Psoas muscle (tissue), 8 donors: ENCODE data around the gene TICRR. TPM values are rescaled to one million over a fixed set of nuclear protein-coding genes. Genes with fewer than 3 reads are reported as not detected.

Source experiments
- ATAC-seq, 4 donors: fragments of 200-7000 bp; cut with Tn5 transposase; one replicate each; pipeline ENCODE4 v1.9.1; 2020; ENCODE audit warnings: moderate library complexity in 3 of 4, mild to moderate bottlenecking in 2 of 4
- DNase-seq, 2 donors: peaks; one replicate each; pipeline ENCODE4 v3.0.0-alpha.2; 2020
- H3K27ac ChIP-seq: fragments of 200-600 bp; one replicate; pipeline ENCODE4 v1.8.0; 2022
- H3K27me3 ChIP-seq, 3 donors: fragments of 200-600 bp in 1 of 3; one replicate each; pipeline versions ENCODE4 v1.6.1 to v1.8.0; 2013 to 2022; ENCODE audit warnings: low read length in 2 of 3, mild to moderate bottlenecking in 2 of 3, moderate library complexity in 1 of 3; ENCODE audit not compliant: insufficient read depth in 3 of 3
- H3K36me3 ChIP-seq, 2 donors: fragments of 200-600 bp in 1 of 2; one replicate each; pipeline versions ENCODE4 v1.6.1 to v1.8.0; 2013 to 2022; ENCODE audit warnings: low read depth in 1 of 2, mild to moderate bottlenecking in 1 of 2, moderate library complexity in 1 of 2; ENCODE audit not compliant: insufficient read depth in 1 of 2
- H3K4me1 ChIP-seq: fragments of 200-600 bp; one replicate; pipeline ENCODE4 v1.8.0; 2022
- H3K4me3 ChIP-seq: fragments of 200-600 bp; one replicate; pipeline ENCODE4 v1.8.0; 2022; ENCODE audit warnings: mild to moderate bottlenecking
- H3K9me3 ChIP-seq: fragments of 200-600 bp; one replicate; pipeline ENCODE4 v1.8.0; 2022
- CTCF ChIP-seq: fragments of 200-600 bp; IDR thresholded peaks from one replicate; pipeline ENCODE4 v1.8.0; 2022; ENCODE audit warnings: antibody characterized with exemption
- WGBS, 3 donors: extraction: QIAGEN DNeasy Blood & Tissue Kit; methylation state at CpG; one replicate each; pipeline versions ENCODE4 v1.1.6 to v1.1.7; 2013; 5-methylcytosine and 5-hydroxymethylcytosine counted together
- intact Hi-C, 2 donors: fragments of 100-400 bp; cut with DNase I; formaldehyde crosslinking; loops; one replicate each; pipeline versions ENCODE4 v1.11.0 to v1.14.2; 2022
- polyA plus RNA-seq, 3 donors: library from polyadenylated mRNA; stranded (reverse); fragments of 200-250 nt; gene quantifications; one replicate each; pipeline ENCODE4 v1.2.3, GENCODE V29; 2013
- total RNA-seq, 4 donors: library from RNA; stranded (reverse); fragmentation: NEBNext Ultra II Directional in 2 of 4; extraction: Animal tissue kit (Norgen Biotek cat#: 25700) in 2 of 4; gene quantifications; one replicate each; pipeline versions ENCODE4 v1.2.1 to v1.2.4, GENCODE V29; 2021 to 2023
- donor health status: healthy with polysubstance abuse.
- donor health status: DM: no; HTN: no; CAD: no; lungs with moderate emphysema.
- donor health status: Bipolar disorder and iron deficiency.
- donor health status: healthy.
- donor health status: DM: yes; HTN: yes; CAD: no.
- donor health status: DM: no; HTN: no; CAD: no.
- donor health status: DM: no; HTN: no; CAD: no.
- donor health status: DM: yes; HTN: yes; CAD: no.

TICRR gene
- total and polyA plus RNA-seq, 7 donors: 0.01 to 0.04 (median 0.04) TPM; not detected in 4

GRCh38 chr15:89631902-89632264, 56.6 kb downstream of the TICRR start:
- 84 to 92% (median 84%) methylated on average over 10 of the region's 10 CpGs for WGBS, 3 donors
- TF ChIP-seq CTCF: no peak
- no peak overlapping the region for H3K27ac ChIP-seq
- intact Hi-C loops: no loop called here
- H3K27me3 ChIP-seq: no peaks in the 10 kb centered on the region
- H3K9me3 ChIP-seq: no peaks in the 10 kb centered on the region
- DNase-seq (no peak), ATAC-seq (no peak)
- H3K4me1 ChIP-seq: no peaks in the 10 kb centered on the region
- H3K4me3 ChIP-seq: no peak overlapping the region
- peaks cover 0 to 3% of the 10 kb centered on the region in 2 donors for H3K36me3 ChIP-seq

- no peak for ATAC-seq
- Histone ChIP-seq H3K9me3 (no peaks in the 10 kb centered on the region), H3K27me3 (no peaks in the 10 kb centered on the region), H3K4me1 (no peaks in the 10 kb centered on the region), H3K27ac (no peak overlapping the region), H3K4me3 (no peak overlapping the region), H3K36me3 (peaks cover 0 to 3% of the 10 kb centered on the region in 2 donors)
- WGBS, 3 donors: 96 to 98% (median 97%) methylated on average over 18 of the region's 18 CpGs
- intact Hi-C loops: no loop called here
- no peak for DNase-seq
- no peak for TF ChIP-seq CTCF
Observed at GRCh38 chr15:89632563-89633430, 57.5 kb downstream of the TICRR start.

GRCh38 chr15:89633585-89633984, 58.3 kb downstream of the TICRR start:
- no peak for ATAC-seq
- WGBS, 3 donors: 95 to 96% (median 95%) methylated on average over 23 of the region's 23 CpGs
- DNase-seq: no peak
- no peak overlapping the region for H3K4me3 ChIP-seq
- intact Hi-C loops: no loop called here
- H3K9me3 ChIP-seq: no peaks in the 10 kb centered on the region
- H3K27ac ChIP-seq: no peak overlapping the region
- H3K4me1 ChIP-seq: no peaks in the 10 kb centered on the region
- peaks cover 0 to 3% of the 10 kb centered on the region in 2 donors for H3K36me3 ChIP-seq
- H3K27me3 ChIP-seq: no peaks in the 10 kb centered on the region
- no peak for TF ChIP-seq CTCF

- Histone ChIP-seq H3K4me1 (no peaks in the 10 kb centered on the region), H3K27me3 (no peaks in the 10 kb centered on the region), H3K4me3 (no peak overlapping the region), H3K9me3 (no peaks in the 10 kb centered on the region), H3K27ac (no peak overlapping the region), H3K36me3 (no peaks in the 10 kb centered on the region)
- 97 to 99% (median 99%) methylated on average over 5 of the region's 5 CpGs for WGBS, 3 donors
- intact Hi-C loops: no loop called here
- ATAC-seq: no peak
- no peak for DNase-seq
- TF ChIP-seq CTCF: no peak
Observed at GRCh38 chr15:89640245-89640644, 65.0 kb downstream of the TICRR start.
